ENCODE measurements around the gene ERFL.
A peak's percentile ranks its signal among the peaks of the same experiment; 100 is the strongest.
"Not testable (repeated sequence)": the region's sequence is repeated elsewhere in the genome, so short reads cannot be mapped to it uniquely, and the experiment has no call there.

Gene ERFL

DNA sequence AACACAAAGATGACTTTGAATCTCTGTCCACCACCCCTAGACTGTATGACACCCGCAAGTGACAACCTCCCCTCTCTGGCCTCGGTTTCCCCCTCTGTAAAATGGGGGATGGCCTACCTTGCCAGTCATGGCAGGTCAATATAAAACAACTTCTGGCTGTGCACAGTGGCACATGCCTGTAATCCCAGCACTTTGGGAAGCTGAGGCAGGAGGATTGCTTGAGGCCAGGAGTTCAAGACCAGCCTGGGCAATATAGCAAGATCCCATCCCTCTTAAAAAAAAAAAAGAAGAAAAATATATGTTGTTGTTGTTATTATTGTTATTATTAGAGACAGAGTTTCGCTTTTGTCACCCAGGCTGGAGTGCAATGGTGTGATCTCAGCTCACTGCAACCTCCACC, 52.3 kb downstream of the ERFL start:
- not testable (repeated sequence) for DNase-seq

DNA sequence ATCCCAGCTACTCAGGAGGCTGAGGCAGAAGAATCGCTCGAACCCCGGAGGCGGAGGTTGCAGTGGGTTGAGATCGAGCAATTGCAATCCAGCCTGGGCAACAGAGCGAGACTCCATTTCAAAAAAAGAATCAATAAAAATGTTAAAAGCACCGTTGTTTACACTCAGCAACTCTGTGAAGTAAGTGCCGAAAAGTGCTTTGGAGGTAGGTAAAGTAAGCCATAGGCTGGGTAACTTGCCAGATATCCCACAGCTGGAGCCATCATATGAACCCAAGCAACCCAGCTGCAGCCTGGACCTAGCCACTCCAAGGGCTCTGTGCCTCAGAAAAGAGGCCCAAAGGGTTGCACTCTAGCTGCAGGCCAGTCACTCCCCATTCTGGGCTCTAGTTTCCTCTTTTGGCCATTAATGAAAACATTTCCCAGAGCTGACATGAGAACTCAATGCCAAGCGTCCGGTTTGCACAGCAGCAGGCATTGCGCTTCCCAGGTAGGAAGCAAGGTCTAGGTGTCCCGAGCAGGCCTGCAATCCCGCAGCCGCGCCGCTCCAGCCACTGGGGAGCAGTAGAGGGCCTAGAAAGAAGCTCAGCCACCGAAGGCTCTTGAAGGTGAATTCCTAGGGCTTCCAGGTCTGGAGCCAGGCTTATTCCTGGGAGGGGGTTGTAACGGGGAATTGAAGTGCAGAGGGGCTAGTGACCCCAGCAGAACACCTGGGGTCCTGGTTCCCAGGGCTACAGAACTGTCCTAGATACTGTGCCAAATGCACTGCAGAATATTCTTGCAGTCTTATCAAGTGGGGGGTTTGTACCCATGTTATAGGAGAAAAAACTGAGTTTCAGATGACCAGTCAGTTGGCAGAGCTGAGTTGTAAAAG, 55.2 kb downstream of the ERFL start:
- peak; percentile 23 to 69 (median 64) for DNase-seq

DNA sequence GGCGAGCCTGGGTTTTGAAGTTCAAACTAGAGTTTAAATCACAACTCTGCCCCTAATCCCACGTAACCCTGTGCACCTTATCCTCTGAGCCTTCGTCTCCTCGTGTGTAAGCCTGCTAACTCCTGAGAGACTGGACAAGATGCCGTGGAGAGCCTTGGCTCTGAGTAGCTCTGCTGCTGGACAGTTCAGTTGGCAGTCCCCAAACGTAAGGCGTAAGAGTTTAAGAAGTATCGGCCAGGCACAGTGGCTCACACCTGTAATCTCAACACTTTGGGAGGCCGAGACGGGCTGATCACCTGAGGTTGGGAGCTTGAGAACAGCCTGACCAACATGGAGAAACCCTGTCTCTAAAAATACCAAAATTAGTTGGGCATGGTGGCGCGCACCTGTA, 55.9 kb downstream of the ERFL start:
- no peak for DNase-seq

DNA sequence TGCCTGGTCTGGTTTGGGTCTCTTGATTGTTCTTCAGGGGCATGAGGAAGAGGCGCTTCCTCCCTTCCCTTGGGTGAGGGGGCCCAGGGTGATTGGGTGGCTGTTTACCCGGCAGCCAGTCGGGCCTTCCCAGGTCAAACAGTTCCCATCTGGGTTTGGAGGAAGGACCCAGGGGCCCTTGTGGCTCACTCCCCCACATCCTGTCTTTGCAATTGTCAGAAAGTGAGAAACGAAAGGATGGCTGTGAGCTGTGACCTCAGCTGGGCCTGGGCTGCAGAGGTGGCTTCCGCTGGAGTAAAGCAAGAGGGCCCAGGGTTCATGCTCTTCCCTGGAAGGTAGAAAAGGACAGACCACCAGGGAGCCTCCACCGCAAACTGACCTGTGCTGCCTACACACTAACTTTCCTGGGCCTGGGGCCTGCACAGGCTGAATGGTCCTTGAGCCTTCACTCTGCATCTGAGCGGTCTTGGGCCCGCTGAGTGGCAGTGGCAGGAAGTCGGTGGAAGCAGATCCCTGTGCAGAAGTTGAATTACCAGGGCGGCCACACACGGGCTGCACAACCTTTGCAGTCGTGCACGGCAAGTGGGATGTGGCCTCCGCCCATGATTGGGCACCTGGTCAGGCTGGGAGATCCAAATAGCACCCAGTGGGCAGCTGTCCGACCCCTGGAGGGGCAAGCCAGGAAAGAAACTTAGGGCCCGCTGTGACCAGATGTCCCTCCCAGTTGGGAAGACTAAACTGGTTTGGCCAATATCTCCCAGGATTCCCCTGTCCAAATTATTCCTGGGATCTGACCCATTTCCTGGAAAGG, 56.5 kb downstream of the ERFL start:
- DNase-seq: peak; percentile 13 to 72 (median 62)

DNA sequence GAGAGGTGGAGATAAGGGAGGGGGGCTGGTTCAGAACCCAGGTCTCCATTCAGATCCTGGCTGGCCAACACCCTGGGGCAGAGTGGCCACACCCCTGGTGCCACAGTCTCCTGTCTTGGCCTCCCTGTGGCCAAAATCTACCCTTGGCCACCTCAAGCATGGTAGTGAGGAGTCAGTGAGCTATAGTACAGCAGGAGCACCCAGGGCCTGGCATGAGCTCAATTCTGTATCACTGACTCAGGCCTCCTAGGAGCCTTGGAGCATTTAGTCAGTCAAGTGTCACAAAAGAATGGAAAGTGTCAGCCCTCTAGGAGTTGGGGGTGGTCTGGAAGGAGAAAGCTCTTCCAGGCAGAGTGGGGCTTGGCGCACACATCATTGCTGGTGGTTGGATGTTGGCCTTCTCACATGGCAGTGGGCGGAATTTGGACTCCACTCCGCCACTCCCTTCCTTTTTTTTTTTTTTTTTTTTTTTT, 57.8 kb downstream of the ERFL start:
- DNase-seq: no peak

DNA sequence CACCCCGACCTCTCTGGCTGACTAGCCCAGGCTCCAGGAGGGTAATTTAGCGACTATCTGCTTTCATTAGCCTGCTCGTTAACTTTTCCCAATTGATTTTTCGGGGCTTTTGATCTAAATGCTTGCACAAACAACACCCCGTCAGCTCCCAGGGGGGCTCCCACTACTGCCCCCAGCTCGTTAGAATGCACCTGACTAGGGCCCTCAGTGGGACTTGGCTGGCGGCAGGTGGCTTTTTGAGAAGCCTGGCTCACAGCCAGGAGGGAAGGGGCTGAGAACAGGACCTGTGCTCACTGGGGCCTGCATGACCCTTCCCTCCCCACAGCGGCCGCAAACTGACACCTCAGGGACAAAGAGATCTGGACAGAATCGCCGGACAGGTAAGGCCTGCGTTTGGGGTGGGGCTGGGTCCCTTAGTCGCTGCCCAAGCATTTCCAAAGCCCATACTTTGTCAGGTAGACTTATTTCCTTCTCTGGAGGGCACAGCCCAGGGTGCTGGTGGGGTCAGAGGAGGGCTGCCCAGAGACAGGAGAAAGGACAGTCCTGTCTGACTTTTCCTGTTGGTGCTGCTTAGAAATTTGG, 58.8 kb downstream of the ERFL start:
- no peak for DNase-seq

DNA sequence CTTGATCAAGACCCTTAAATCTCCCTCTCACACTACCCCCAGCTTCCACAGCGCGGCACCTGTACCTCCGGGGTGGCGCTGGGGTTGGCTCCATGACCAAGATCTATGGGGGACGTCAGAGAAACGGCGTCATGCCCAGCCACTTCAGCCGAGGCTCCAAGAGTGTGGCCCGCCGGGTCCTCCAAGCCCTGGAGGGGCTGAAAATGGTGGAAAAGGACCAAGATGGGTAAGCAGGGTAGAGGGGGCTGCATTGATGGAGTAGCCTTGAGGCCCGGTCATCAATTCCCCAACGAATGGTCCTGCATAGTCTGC, 59.3 kb downstream of the ERFL start:
- no peak for DNase-seq

DNA sequence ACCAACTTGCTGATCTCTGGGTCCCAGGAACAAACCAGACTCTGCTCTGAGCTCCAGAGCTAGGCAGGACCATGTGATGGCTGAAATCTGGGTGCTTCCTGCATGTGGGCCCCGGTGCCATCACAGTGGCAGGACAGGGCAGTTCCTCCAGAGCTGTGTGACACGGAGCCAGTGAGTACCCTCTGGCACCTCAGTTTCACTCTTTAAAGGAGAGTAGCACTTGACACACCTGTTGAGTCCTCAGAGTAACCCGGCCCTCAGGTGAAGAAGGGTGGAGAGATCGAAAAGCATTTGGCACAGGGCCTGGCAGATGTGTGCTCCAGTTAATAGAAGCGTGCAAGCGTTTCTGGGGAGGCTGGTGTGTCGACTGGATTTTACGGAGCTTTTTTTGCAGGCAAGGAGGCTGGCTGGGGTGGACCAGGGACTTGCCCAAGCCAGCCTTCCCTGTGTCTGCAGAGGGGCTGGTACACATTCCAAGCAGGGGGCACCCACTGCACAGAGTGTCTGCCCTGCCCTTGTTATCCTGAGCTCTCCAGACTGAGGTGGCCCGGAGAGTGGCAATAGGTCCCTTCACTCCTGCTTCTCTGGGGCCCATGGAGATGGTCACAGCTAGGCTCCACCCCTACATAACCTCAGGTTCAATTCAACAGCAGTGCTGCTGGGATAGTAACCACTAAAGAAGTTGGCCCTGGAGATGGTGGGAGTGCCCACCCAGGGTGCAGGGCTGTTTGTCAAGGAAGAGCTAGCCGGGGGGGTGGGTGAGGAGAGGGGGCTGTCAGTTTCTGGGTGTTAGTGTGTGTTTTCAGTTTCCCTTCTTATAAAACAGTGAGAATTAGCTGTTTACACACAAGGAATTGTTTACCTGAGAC, 59.9 kb downstream of the ERFL start:
- no peak for DNase-seq

DNA sequence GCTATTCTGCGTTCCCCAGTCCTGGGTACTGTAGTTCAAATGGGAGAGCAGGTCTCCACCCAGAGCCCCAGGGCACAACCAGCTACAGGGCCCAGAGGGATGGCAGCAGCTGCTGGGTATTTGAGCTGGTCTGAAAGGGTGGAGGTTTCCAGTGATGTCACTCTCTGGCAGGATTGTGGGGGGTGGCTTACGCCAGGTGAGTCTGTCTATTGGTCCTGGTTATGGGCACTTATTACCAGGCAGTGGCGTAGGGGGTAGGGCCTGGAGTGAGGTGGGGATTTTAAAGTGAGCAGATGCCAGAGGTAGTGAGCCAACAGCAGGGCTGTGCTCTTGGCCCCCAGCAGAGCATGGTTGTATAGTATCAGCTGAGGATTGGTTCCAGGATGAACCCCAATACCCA, 62.0 kb downstream of the ERFL start:
- DNase-seq: no peak

DNA sequence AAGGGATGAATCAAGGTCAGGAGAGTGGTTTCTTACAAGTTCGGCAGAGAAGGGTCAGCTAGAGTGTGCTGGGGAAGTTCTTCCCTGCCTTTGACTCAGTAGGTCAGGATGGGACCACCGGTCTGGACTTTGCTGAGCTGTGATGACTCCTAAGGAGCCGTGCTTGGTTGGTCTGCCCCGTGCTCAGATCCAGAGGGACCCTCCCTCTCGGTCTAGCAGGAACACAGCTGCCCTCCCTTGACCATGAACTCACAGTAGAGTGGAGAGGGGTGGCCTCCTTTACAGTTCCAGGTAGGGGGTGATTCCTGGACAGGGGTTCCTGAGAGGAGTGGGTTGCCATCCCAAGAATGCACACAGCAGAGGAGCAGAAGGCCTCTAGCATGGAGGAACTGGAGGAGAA, 63.9 kb downstream of the ERFL start:
- DNase-seq: no peak

DNA sequence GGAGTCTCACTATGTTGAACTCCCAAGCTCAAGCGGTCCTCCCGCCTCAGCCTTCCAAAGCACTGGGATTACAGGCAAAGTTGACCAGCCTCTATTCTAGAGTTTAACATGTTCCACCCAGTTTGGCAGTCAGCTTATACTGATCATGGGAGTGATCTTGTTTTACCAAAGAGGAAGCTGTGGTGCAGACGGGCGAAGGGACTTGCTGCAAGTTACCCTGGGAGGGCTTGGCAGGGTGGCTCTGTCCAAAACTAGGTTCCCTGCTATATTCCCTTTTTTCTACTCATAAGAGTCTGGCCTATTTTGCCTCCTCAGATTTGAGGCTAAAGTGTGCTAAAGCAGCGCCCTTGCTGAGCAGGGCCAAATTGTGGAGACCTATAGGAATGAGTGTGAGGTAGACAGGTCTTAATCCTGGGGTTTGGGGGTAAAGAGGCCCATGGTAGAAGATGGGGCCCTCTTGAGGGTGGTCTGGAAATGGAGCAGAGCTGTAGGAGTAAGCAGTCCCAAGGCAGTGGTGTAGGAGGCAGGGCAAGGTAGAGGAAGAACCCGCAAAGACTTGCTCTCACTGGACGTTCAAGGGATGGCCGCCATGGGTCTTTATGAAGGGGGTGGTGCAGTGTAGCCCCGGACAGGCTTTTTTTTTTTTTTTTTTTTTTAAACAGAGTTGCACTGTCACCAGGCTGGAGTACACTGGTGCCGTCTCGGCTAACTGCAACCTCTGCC, 64.9 kb downstream of the ERFL start:
- no peak for DNase-seq

DNA sequence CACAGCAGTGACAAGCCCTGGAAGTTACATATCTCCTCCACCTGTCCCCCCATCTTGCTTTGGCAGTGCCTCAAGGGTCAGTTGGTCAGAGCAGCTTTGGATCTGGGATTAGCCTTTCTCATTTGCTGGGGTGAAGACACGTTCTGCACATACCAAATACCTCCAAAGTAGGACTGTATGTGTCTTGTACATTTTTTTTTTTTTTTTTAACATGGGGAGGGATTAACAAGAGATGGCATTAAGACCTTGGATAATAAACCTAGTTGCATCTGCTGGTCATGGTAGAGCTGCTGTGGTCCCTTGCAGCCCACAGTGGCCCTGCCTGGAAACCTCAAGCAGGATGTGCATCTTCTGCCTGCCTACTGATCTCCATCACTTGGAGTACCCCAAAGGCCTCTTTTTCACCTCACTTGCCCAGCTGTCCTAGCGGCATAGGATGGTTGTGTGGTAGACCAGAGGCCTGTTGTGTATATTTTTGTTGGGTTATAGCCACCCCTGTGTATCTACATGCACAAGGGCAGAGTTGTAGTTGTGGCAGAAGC, 65.7 kb downstream of the ERFL start:
- no peak for DNase-seq

DNA sequence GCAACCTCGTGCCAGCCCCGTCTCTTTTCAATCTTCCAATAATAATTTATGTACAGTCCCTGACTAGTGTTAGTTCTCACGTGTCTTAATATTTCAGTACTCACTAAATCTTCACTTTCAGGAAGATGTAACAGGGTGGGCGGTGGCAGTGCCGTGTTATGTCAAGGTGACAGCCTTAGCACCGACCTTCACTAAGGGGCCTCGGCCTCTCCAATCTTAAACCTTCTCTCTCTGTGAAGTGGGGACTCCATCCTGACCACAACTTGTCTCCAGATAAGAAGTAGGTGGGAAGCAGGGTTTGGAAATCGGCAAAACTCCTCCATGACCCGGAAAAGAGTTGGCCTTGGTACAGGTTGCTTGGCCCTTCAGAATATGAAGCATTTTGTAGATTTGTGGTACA, 66.4 kb downstream of the ERFL start:
- no peak for DNase-seq

DNA sequence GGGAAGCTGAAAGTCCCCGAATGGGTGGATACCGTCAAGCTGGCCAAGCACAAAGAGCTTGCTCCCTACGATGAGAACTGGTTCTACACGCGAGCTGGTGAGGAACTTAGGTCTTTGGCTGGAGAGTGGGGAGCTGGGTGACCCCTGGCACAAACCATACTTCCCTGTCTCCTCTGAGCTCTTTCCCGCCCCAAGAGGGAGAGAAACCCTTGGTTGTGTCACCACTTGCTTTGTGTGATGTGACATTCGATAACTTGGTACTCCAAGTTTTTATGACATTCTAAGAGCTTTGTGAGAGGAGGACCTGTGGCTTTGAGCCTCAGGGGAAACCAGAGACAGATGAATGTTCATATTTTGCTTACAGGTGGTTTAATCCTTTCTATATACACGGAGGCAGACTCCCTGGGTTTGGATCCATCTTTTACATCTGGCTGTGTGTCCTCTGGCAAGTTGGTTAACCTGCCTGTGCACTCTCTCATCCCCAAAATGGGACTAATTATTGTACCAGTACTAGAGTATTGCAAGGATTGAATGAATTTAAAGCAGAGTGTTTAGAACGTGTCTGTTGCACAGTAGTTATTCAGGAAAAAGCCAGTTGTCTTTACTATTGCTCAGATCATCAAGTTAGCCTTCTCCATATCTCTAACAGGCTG, 67.0 kb downstream of the ERFL start:
- DNase-seq: no peak

DNA sequence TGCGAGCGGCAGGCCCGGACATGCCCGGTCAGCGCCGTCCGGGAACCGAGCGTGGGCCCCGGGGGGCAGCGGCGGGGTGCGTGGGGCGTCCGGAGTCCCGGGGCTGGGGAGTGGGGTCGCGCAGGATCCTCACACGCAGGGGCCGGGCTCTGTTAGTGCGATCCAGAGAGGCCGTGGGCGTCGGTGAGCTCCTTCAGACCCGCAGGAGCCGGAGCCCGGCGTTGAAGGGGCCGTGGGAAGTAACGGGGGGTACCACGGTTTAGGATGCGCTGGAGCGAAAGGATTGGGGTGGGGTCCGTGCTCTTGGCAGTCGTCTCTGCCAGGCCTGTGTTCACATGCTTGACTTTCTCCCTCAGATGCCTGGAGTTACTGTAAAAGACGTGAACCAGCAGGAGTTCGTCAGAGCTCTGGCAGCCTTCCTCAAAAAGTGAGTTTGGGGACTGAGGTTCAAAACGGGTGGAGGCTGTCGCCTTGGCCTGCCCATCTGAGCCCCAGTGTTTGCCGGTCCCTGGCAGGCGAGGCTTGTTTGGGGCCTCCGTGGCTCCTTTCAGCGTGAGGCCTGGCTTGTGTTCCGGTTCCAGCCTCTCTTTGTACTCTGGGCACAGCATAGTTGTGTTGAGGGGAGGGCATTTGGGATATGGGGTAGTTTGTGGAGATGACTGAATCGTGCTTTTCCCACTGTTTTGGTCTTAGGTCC, 67.7 kb downstream of the ERFL start:
- DNase-seq: peak in 1 of 6 experiments; percentile 78

DNA sequence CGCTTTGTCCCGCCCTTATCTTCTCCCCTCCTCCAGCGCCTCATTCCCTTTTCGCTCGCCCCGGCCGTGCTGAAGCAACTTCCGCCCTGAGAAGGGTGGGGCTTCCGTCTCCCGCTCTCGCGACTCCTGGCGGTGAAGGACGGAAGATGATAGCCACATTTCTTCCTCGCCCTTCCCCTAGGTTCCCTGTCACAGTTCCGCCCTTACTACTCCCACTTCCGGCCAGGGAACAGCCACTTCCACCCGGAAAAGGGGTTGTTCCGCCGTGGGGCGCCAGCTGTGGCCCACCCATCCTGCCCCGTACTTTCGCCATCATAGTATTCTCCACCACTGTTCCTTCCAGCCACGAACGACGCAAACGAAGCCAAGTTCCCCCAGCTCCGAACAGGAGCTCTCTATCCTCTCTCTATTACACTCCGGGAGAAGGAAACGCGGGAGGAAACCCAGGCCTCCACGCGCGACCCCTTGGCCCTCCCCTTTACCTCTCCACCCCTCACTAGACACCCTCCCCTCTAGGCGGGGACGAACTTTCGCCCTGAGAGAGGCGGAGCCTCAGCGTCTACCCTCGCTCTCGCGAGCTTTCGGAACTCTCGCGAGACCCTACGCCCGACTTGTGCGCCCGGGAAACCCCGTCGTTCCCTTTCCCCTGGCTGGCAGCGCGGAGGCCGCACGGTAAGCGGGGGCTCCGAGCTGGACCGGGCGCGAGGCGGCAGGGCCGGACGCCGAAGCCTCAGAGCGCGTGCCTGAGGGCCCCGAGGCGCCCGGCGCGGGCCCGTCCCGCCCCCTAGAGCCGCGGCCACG, 68.4 kb downstream of the ERFL start, which contains the start of gene RPS19:
RPS19 (plus strand) TSS at position 638 of the 801 bp plus-strand sequence. CDS start 520 bp downstream, outside the sequence.
- peak; percentile 95 to 99 (median 97) for DNase-seq

DNA sequence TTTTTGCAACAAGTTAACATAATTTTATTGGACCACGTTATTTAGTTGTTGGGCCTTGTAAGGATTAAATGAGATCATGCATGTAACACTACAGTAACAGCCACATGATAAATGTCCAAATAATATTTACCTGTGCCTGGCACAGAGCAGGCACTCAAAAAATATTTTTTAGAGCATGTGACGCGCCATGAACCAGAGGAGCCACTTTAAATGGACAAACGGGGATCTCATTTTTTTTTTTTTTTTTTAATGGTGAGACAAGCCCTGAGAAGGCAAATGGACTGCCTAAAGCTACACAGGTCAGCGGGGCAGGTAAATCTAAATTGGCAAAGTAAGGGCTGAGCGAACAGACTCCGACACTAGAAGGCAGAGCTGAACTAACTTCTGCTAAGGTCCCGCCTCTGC, 69.0 kb downstream of the ERFL start:
- DNase-seq: no peak
